Mononuclear cell (primary cell): ENCODE results near the gene SLFNL1. TPM values are rescaled to one million over a fixed set of nuclear protein-coding genes. Genes with fewer than 3 reads are reported as not detected.

Experiments used
- H3K27me3 ChIP-seq: 2 replicates; pipeline ENCODE4 v1.6.0; 2011; ENCODE audit warnings: low read length, control low read depth; ENCODE audit not compliant: insufficient read depth
- H3K4me1 ChIP-seq: 2 replicates; pipeline ENCODE4 v1.5.1; 2011; ENCODE audit warnings: mild to moderate bottlenecking, low read length, control low read depth; ENCODE audit not compliant: insufficient read depth
- H3K4me3 ChIP-seq: 2 replicates; pipeline ENCODE4 v1.5.1; 2011; ENCODE audit warnings: mild to moderate bottlenecking, low read length, moderate library complexity
- H3K9me3 ChIP-seq: 2 replicates; pipeline ENCODE4 v1.5.1; 2011; ENCODE audit warnings: low read depth, mild to moderate bottlenecking, control low read depth, low read length
- total RNA-seq: library from RNA; depleted of rRNA; stranded (reverse); fragments of >200 nt; gene quantifications from one replicate; pipeline ENCODE4 v1.2.3, GENCODE V29; 2012

Gene SLFNL1
- total RNA-seq, 1 donor: 0.10 TPM

DNA sequence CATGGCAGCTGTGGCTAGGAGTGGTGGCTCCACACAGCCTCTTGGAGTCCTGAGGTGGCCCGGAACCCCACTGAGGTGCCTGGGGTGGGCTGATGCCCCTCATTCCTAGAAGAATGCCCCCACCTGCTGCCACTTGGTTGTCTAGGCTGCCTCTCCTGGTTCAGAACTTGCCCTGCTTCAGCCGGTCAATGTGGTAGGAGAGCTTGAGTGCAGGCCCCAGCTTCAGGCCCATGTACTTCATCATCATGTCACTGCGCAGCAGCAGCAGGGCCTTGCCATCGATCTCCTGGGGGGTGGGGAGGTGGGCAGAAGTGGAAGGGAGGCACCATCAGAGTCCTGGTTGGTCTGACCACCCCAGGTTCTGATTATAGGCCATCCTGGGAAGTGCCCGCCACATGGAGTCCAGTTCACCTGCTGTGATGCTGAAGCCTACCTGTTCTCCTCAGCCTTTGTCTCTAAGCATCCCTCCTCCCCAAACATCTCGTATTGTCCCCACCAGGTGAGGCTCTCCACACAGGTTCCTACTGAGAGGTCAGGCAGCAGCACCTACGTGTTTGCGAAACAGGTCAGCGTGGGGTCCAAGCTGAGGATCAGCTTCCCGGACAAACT is 6.6 kb upstream of the SLFNL1 start:
- Histone ChIP-seq H3K27me3 (no peaks in the 10 kb centered on the region), H3K9me3 (no peaks in the 10 kb centered on the region), H3K4me1 (peaks cover 5% of the 10 kb centered on the region), H3K4me3 (no peak overlapping the region)

DNA sequence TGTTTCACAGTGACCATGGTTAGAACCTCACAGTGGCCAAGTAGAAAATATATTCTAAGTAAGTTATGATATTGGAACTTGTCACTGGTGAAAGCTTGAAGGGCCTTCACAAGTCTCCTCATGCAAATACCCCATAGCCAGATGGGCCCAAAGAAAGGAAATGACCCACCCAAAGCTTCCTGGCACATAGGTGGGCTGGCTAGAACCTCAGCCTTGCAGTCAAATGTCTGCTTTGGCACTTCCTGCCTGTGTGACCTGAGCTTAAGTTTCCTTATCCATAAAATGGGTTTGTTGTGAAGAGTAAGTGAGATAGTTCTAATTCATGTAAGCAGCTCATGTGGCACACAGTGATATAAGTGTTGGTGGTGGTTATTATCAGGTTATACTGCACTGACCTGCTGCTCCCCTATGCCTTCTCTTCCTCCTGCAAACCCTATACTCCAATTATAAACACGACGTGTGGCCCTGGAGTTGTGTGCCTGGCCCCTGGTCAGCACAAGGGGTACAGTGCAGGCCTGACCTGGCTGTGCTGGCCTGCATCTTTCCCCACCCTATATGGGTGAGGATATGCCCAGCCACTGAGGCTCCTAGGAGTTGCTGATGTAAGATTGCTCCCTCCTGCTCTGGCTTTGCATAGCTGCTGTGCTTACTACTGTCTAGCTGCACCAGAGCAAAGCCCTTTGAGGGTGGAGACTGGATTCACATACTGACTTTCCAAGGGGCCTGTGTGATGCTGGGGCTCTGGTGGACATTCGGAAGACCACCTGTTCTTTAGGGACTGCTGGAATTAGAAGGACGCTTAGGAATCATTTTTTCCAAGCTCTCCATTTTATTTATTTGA is 4.7 kb upstream of the SLFNL1 start:
- H3K4me1 ChIP-seq: peaks cover 5% of the 10 kb centered on the region
- H3K9me3 ChIP-seq: no peaks in the 10 kb centered on the region
- no peaks in the 10 kb centered on the region for H3K27me3 ChIP-seq
- H3K4me3 ChIP-seq: no peak overlapping the region

DNA sequence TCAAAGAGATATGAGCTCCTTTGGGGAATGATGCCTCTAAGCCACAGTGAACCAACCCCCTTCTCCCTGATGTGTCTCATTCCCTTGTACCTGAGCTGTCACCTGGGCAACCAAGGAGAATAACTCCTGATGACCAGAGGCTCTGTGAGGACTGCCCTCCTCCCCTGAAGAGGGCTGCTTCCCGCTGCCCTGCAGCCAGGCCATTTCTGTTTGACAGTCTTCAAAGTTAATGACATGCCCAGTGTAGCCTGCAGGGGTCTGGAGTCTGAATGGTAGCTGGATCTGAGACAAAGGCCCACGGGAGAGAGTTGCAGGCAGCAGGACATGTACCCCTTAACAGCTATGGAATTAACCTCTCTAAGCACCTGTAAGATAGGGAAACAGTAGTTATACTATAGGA is 3.4 kb upstream of the SLFNL1 start:
- no peaks in the 10 kb centered on the region for H3K9me3 ChIP-seq
- no peaks in the 10 kb centered on the region for H3K27me3 ChIP-seq
- no peak overlapping the region for H3K4me3 ChIP-seq
- peaks cover 5% of the 10 kb centered on the region for H3K4me1 ChIP-seq

GRCh38 chr1:41023279-41023990 is 1.9 kb upstream of the SLFNL1 start:
- no peaks in the 10 kb centered on the region for H3K27me3 ChIP-seq
- no peaks in the 10 kb centered on the region for H3K9me3 ChIP-seq
- peaks cover 5% of the 10 kb centered on the region for H3K4me1 ChIP-seq
- H3K4me3 ChIP-seq: no peak overlapping the region

- Histone ChIP-seq H3K4me1 (peaks cover 5% of the 10 kb centered on the region), H3K9me3 (no peaks in the 10 kb centered on the region), H3K27me3 (no peaks in the 10 kb centered on the region), H3K4me3 (no peak overlapping the region)
Measured at GRCh38 chr1:41022424-41022823, 899 bp upstream of the SLFNL1 start.

DNA sequence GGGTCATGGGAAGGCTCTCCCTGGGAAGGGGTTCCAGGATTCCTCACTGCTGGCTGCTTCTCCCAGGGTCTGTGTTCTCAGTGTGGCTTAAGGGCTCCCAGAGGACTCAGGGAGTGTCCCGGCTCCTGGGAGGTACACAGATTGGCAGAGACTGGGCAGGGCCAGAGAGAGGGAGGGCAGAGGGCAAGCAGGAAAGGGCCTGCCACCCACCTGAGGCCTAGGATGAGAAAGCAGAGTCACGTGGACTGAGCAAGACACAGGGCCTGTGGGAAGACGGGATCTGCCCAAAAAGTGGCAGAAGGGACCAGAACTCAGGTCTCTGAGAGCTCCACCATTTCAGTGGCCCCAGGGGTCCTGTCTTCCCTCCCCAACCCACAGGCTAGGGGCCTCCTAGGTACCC is 871 bp downstream of the SLFNL1 start:
- H3K9me3 ChIP-seq: no peaks in the 10 kb centered on the region
- H3K4me1 ChIP-seq: no peaks in the 10 kb centered on the region
- H3K4me3 ChIP-seq: no peak overlapping the region
- H3K27me3 ChIP-seq: no peaks in the 10 kb centered on the region

DNA sequence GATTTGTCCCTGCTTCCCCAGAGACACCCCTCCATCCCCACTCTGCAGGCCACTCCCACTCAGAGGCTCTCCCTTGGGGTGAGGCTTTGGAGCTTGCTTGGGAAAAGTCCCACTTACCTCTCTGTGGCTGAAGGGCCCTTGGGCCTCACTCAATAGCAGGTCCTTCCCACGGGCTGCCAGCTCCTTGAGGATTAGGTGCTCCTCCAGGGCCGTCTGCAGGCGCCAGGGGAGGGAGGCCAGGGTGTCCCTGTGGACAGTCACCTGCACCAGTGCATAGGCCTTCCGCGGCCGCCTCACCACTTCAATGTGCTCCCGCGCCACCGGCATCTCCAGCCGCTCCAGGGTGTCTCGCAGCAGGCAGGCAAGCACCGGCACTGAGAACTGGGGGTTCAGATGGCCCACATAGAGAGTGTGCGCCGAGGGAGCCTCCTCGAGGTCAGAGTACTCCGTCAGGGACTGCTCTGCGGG is 1.4 kb downstream of the SLFNL1 start:
- no peaks in the 10 kb centered on the region for H3K4me1 ChIP-seq
- no peaks in the 10 kb centered on the region for H3K9me3 ChIP-seq
- H3K4me3 ChIP-seq: no peak overlapping the region
- H3K27me3 ChIP-seq: no peaks in the 10 kb centered on the region

DNA sequence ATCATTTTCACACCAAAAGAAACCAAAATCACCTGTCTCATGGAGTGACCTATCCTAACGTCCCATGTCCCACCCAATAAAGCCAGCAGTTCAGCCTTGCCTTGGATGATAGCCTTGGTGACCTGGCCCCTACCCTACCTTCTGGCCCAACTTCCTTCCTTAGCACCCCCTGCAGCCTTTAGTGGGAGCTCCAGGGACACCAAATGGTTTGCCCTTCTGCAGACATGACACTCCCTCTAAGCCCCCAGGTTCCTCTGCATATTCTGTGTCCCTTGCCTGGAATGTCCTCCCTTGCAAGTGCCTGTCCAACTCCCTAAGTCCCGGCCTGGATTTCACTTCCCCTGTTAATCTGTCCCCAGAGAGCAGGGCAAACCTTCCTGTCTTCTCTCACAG is 2.2 kb downstream of the SLFNL1 start:
- Histone ChIP-seq H3K4me3 (no peak overlapping the region), H3K27me3 (no peaks in the 10 kb centered on the region), H3K9me3 (no peaks in the 10 kb centered on the region), H3K4me1 (peaks cover 6% of the 10 kb centered on the region)

GRCh38 chr1:41018018-41018410 is 3.5 kb downstream of the SLFNL1 start:
- H3K4me3 ChIP-seq: no peak overlapping the region
- H3K27me3 ChIP-seq: no peaks in the 10 kb centered on the region
- H3K4me1 ChIP-seq: peaks cover 14% of the 10 kb centered on the region
- no peaks in the 10 kb centered on the region for H3K9me3 ChIP-seq

- Histone ChIP-seq H3K9me3 (no peaks in the 10 kb centered on the region), H3K4me1 (peaks cover 14% of the 10 kb centered on the region), H3K27me3 (no peaks in the 10 kb centered on the region), H3K4me3 (no peak overlapping the region)
Measured at GRCh38 chr1:41017141-41018017, 4.1 kb downstream of the SLFNL1 start.

DNA sequence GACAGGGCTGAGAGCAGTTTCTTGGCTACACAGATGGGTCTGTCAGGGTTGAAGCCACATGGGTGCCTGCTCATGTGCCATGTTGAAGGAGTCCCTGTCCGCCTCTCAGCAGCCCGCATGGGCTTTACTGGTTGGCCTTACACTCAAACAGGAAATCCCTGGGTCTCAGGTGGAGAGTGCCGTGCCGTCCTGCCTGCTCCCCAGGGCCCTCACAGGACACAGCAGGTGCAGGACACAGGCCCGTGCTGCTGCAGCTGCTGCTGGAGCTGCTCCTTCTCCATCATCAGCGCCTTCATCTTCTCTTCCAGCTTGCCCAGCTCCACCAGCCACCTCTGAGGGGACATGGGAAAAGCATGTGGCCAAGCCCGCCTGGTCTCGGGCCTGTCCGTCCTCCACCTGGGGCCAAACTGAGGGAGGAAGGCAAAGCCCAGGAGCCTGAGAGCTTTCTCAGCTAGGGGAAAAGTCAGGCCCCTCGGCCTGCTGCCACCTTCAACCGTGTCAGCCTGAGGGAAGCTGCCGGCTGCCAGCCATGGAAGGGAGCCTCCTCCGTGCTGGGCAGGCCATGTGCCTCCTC is 5.5 kb downstream of the SLFNL1 start:
- H3K4me3 ChIP-seq: no peak overlapping the region
- H3K4me1 ChIP-seq: peaks cover 14% of the 10 kb centered on the region
- no peaks in the 10 kb centered on the region for H3K9me3 ChIP-seq
- H3K27me3 ChIP-seq: no peaks in the 10 kb centered on the region

GRCh38 chr1:41015281-41015896 is 6.1 kb downstream of the SLFNL1 start:
- Histone ChIP-seq H3K9me3 (no peaks in the 10 kb centered on the region), H3K4me3 (no peak overlapping the region), H3K4me1 (peaks cover 14% of the 10 kb centered on the region), H3K27me3 (no peaks in the 10 kb centered on the region)

- Histone ChIP-seq H3K4me1 (peaks cover 14% of the 10 kb centered on the region), H3K9me3 (no peaks in the 10 kb centered on the region), H3K4me3 (no peak overlapping the region), H3K27me3 (no peaks in the 10 kb centered on the region)
Measured at GRCh38 chr1:41014871-41015270, 6.7 kb downstream of the SLFNL1 start.

DNA sequence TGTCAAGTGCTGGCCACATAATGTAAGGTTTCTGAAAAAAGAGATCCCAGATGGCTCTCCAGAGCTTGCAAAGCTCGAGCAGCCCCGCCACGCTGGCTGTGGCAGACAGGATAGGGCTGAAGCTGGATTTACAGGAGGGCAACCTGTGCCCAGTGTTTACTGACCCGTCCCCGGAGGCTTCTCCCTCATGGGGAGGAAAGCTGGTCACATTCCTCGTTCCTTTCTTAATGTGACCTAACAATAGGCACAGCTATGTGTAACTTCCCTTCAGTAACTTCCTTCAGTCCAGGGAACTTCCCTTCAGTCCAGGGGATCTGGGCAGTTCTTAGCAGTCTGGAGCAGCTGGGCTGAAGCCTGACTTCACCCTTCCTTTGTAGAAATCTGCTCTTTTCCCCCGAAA is 7.7 kb downstream of the SLFNL1 start:
- H3K4me1 ChIP-seq: peaks cover 14% of the 10 kb centered on the region

More for the DNA sequence above, 7.7 kb downstream of the SLFNL1 start:
- Histone ChIP-seq H3K9me3 (no peaks in the 10 kb centered on the region), H3K27me3 (no peaks in the 10 kb centered on the region), H3K4me3 (no peak overlapping the region)
